ENCODE measurements around the gene CNTNAP4.

Gene CNTNAP4

DNA sequence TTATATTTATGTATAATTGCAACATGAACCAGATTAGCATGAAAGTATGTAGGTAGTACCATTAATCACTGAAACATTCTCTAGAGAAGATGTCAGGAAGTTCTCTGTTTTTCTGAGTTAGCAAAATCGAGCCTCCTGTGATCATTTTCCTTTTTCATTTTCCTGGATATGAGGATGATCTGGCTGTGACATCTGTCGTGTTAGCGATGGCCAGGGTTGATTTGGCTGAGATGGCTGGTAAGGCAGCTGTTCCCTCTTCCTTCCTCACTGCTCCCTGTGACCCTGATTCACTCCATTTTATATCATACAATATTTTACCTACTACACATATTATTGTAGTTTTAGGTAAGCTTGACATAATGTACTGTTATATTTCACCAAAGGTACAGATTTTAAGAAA, 10.3 kb downstream of the CNTNAP4 start:
- no peak overlapping the region for H3K27ac Mint-ChIP-seq
- no peak overlapping the region for H3K4me3 Mint-ChIP-seq

DNA sequence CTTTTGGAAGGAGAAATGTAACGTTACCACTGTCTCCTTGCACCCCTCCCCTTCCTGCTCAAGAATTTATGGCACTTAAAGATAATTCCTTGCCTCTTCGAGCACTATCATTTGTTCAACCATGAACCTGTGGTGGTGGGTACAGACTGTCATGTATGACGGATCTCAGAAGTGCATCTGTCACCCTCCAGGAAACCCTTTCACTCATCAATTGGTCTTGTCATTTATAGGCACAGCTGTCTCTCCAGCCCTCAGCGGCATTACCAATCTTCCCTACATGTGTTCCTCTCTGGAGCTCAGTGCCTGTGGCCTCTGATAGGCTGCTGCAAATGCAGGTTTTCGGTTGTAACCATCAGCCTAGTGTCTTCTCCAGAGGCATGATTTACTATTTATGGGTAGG, 15.0 kb downstream of the CNTNAP4 start:
- Mint-ChIP-seq H3K36me3 (no peaks in the 10 kb centered on the region), H3K4me1 (no peaks in the 10 kb centered on the region), H3K27ac (no peak overlapping the region), H3K9me3 (peaks cover 6% of the 10 kb centered on the region), H3K27me3 (no peaks in the 10 kb centered on the region), H3K4me3 (no peak overlapping the region)
- ATAC-seq, result no peak

More for the DNA sequence above, 10.3 kb downstream of the CNTNAP4 start:
- no peaks in the 10 kb centered on the region for H3K4me1 Mint-ChIP-seq
- peaks cover 6% of the 10 kb centered on the region for H3K9me3 Mint-ChIP-seq
- no peak for ATAC-seq
- H3K36me3 Mint-ChIP-seq, result no peaks in the 10 kb centered on the region
- H3K27me3 Mint-ChIP-seq, result no peaks in the 10 kb centered on the region

DNA sequence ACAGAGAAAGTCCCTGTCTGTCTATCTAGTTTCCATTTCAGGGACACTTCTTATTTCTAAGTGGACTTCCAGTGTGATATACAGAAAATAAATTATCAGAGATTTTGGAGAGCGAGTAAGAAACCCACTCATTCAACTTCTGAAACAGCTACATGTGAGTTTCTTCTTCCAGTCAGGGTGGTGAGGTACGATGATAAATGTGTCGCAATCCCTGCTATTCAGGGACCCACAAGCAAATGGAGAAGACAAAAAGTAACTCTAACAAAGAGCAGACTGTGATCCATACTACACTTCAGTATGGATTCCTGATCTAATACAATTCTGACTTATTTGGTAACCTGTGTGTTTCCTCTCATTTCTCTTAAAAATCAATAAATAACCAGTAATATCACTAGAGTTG, 16.8 kb downstream of the CNTNAP4 start:
- no peaks in the 10 kb centered on the region for H3K36me3 Mint-ChIP-seq
- ATAC-seq, result no peak

DNA sequence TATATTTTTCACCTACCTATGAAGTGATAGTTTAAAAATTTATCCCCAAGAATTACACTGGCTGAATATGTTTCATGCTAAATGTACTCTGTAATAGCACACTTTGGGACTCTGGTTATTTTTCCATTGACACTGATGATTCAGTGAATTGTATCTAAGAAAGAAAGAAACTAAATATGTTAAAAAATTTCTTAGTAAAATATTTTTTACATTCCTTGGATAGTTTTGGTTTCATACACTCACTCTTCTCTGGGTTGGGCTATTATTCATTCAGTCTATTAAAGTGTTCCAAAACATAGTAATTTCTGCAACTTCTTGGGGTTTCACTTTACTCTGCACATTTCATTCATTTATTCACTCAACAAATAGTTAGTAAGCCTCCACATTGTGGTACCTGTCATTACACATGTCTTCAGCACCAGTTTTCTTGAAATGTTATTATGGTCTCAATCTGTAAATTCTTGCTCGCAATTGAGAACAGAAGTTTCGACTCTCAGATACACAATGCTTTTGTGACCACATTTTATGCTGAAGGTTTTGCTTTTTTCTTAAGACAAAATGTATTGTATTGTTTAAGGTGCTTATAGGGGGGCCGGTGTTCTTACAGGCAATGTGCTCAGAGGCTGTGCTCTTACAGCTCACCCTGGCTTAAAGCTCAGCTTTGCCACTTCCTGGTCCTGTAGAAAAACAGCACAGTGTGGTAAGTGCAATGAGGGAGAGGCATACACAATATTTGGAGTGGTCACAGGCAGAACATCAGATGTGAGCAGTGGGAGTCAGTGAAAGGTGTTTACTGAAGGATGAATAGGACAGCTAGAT, 17.4 kb downstream of the CNTNAP4 start:
- H3K4me1 Mint-ChIP-seq, result no peaks in the 10 kb centered on the region
- ATAC-seq, result no peak
- H3K9me3 Mint-ChIP-seq, result peaks cover under 1% of the 10 kb centered on the region

More for the DNA sequence above, 16.8 kb downstream of the CNTNAP4 start:
- H3K4me1 Mint-ChIP-seq, result no peaks in the 10 kb centered on the region
- H3K27me3 Mint-ChIP-seq, result no peaks in the 10 kb centered on the region
- H3K9me3 Mint-ChIP-seq, result no peaks in the 10 kb centered on the region
- H3K4me3 Mint-ChIP-seq, result no peak overlapping the region
- no peak overlapping the region for H3K27ac Mint-ChIP-seq

DNA sequence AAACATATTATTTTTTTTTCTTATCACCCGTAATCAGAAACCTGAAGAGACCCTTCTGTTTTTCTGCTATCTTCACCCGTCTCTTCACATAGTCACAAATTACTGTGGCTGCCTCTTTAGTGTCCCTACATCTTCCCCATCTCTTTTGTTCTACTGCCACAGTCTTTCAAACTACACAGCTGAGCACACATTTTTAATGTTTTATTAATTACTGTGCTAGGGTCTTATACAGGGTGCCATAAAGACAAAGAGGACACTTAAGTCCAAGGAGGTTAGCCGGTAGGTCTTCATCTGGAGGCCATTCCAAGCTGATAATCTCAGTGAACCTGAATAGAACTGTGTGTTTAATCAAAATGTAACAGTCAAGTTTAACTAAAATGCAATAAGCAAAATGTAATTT, 20.7 kb downstream of the CNTNAP4 start:
- Mint-ChIP-seq H3K4me3 (no peak overlapping the region), H3K9me3 (peaks cover 5% of the 10 kb centered on the region), H3K36me3 (no peaks in the 10 kb centered on the region), H3K27ac (no peak overlapping the region), H3K27me3 (no peaks in the 10 kb centered on the region), H3K4me1 (no peaks in the 10 kb centered on the region)
- ATAC-seq, result no peak

More for the DNA sequence above, 17.4 kb downstream of the CNTNAP4 start:
- H3K27ac Mint-ChIP-seq, result no peak overlapping the region
- no peaks in the 10 kb centered on the region for H3K36me3 Mint-ChIP-seq
- H3K27me3 Mint-ChIP-seq, result no peaks in the 10 kb centered on the region
- H3K4me3 Mint-ChIP-seq, result no peak overlapping the region

DNA sequence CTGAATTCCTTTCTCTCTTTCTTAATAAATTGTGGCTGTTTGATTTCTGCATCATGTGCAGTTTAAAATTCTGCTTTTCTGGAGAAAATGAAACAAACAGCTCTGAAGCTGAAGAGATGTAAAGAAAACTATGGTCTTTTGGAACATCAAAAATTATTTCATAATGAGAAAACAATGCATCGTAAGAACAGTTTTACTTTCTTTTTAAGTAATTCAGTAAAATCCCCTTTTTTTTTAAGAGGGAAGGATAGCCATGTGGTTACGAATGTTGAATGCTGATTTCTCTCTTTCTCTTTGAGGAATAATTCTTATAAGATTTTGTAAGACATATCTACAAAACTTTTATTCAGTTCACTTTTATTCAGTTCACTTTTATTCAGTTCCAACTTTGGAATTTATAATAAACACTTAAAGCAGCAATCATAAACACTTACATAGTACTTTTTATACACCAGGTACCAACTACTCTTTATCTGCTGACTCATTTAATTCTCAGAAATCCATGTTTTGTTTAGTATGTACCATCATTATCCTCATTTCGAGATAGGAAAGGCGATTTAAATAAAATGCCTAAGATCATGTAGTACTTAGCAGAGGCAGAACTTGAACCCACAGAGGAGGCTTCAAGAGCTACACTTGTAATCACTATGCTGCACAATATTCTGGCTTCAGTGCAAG, 26.6 kb downstream of the CNTNAP4 start:
- no peaks in the 10 kb centered on the region for H3K27me3 Mint-ChIP-seq
- H3K36me3 Mint-ChIP-seq, result no peaks in the 10 kb centered on the region
- no peaks in the 10 kb centered on the region for H3K4me1 Mint-ChIP-seq
- peaks cover 5% of the 10 kb centered on the region for H3K9me3 Mint-ChIP-seq
- ATAC-seq, result no peak
- H3K27ac Mint-ChIP-seq, result no peak overlapping the region
- no peak overlapping the region for H3K4me3 Mint-ChIP-seq

DNA sequence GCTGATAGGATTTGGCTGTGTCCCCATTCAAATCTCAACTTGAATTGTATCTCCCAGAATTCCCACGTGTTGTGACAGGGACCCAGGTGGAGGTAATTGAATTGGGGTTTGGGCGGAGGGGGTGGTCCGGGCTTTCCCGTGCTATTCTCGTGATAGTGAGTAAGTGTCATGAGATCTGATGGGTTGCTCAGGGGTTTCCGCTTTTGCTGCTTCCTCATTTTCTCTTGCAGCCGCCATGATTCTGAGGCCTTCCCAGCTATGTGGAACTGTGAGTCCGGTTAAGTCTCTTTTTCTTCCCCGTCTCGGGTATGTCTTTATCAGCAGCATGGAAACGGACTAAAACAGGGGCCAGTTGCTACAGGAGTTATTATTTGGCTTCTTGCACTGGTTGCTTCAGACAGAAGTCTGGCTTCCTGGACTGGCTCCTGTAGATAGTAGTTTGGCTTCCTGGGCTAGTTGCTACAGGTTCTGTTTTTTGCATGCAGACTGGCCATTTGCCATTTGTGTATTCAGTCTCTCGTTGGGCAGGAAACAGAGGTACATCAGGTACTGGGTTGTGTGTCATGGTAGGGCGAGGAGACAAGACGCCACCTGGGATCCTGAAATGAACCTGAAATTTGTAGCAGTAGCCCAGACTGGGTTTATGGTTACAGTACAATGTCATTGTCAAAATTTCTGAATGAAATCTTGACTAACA, 32.6 kb downstream of the CNTNAP4 start:
- no peak overlapping the region for H3K4me3 Mint-ChIP-seq
- ATAC-seq, result no peak
- no peaks in the 10 kb centered on the region for H3K36me3 Mint-ChIP-seq
- no peak overlapping the region for H3K27ac Mint-ChIP-seq
- H3K9me3 Mint-ChIP-seq, result peaks cover 2% of the 10 kb centered on the region
- no peaks in the 10 kb centered on the region for H3K27me3 Mint-ChIP-seq
- no peaks in the 10 kb centered on the region for H3K4me1 Mint-ChIP-seq

DNA sequence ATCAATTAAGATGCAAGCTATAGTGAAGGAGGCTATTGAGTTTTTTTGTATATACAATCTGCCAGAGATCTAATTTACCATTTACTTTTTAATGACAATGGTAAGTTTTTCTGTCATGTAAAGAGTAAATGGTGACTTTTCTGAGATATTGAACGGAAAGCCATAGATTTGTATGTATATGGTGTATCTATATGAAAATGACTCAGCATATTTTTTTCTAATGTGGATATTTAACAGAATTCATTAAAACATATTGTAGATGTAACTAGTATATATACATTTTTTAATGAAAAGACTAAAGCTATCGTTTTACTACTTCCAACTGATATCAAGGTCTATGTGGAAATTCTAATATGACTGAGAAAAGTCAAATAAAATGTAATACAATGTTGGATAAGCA, 34.1 kb downstream of the CNTNAP4 start:
- H3K36me3 Mint-ChIP-seq, result no peaks in the 10 kb centered on the region
- H3K27me3 Mint-ChIP-seq, result no peaks in the 10 kb centered on the region
- H3K4me1 Mint-ChIP-seq, result no peaks in the 10 kb centered on the region
- H3K27ac Mint-ChIP-seq, result no peak overlapping the region
- H3K9me3 Mint-ChIP-seq, result peaks cover 2% of the 10 kb centered on the region
- H3K4me3 Mint-ChIP-seq, result no peak overlapping the region
- no peak for ATAC-seq

DNA sequence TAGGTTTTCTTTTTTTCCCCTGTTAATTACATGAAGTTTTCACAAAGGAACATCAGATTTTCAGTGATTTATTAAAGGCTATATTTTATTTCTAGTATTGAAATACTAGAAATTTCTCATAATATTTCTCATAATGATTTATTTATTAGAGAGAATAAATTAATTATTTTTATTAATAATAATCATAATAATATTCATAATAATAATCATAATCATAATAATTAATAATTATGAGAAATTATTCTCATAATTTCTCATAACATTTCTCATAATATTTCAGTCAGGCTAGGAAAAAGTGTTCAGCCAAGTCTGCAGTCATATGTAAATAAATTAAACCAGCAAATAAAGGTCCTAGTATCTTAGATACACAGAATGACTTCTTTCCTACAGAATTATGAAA, 41.4 kb downstream of the CNTNAP4 start:
- H3K9me3 Mint-ChIP-seq, result no peaks in the 10 kb centered on the region

DNA sequence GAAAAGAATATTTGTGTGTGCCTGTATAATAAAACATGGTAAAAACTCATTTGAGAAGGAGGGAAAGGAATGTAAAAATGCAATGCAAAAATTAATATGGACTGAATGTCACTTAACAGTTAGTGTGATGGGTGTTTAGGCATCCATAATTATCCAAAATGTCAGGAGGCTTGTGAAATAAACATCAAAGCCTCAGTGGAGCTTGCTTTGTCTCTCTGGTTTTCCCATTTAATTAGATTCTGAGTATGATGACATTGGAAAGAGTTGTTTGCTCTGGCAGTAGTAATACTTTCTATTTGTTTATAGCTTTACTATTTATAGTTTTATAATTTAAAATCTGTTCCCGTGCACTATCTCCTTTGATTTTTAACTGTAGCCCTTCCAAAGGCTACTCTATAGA, 51.9 kb downstream of the CNTNAP4 start:
- Mint-ChIP-seq H3K4me1 (no peaks in the 10 kb centered on the region), H3K9me3 (no peaks in the 10 kb centered on the region), H3K4me3 (no peak overlapping the region), H3K27me3 (no peaks in the 10 kb centered on the region), H3K27ac (no peak overlapping the region), H3K36me3 (no peaks in the 10 kb centered on the region)
- no peak for ATAC-seq

More for the DNA sequence above, 41.4 kb downstream of the CNTNAP4 start:
- Mint-ChIP-seq H3K4me3 (no peak overlapping the region), H3K27ac (no peak overlapping the region), H3K36me3 (no peaks in the 10 kb centered on the region), H3K4me1 (no peaks in the 10 kb centered on the region), H3K27me3 (no peaks in the 10 kb centered on the region)
- no peak for ATAC-seq

DNA sequence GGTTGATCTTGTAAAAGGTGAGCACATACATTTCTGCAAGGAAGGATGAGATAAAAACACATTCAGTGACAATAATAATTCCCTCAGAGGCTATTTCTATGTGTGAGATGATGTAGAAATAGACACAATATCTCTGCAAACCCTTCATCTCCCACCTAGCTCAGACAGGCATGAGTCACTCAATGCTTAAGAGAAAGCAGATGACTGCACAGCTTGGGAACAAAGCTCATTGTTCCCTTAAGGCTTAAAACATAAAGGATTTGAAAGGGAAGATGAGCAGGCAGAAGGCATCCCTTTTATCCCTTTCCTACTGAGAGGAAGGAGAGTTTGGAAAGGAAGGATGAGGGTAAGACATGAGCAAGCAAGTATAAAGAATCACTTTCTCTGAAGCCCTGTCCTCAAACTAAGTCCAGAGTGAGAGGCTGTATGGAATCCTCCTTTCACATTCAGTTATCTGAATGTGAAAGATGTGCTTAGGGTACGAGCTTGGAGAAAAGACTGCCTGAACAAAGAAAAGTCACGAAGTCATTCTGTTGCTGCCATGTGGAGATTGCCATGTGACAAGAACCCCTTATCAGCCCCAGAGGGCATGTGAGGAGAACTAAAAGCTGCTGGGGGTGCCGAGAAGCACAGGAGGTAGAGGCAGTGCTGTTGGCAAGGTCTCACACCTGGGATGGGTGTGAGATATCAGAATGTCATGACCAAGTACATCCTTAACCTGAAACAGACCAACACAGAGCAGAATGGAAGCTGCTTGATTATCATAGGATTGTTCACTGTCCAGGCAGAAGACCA, 58.2 kb downstream of the CNTNAP4 start:
- no peaks in the 10 kb centered on the region for H3K4me1 Mint-ChIP-seq
- H3K9me3 Mint-ChIP-seq, result peaks cover 10% of the 10 kb centered on the region
- no peak overlapping the region for H3K27ac Mint-ChIP-seq
- no peaks in the 10 kb centered on the region for H3K36me3 Mint-ChIP-seq
- H3K27me3 Mint-ChIP-seq, result no peaks in the 10 kb centered on the region
- no peak for ATAC-seq
- H3K4me3 Mint-ChIP-seq, result no peak overlapping the region

DNA sequence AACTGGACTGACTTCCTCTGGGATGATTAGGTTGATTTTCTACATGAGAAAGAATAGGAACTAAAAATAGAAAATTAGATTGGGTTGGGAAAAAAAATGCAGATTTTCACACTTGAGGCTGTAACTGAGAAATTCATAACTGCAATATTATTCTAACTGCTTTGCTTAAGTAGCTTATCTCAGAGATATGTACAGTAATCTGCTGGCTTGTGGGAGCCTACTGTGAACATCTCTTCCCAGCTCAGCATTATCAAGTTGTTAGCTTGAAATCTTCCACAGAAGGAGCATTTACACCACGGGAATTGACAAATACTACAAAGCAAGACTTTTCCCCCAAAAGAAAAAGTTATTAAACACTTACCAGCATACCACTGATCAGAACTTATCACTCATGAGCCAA, 58.9 kb downstream of the CNTNAP4 start:
- H3K4me1 Mint-ChIP-seq, result no peaks in the 10 kb centered on the region
- H3K9me3 Mint-ChIP-seq, result peaks cover 12% of the 10 kb centered on the region
- no peak overlapping the region for H3K27ac Mint-ChIP-seq
- H3K36me3 Mint-ChIP-seq, result no peaks in the 10 kb centered on the region
- no peak overlapping the region for H3K4me3 Mint-ChIP-seq
- H3K27me3 Mint-ChIP-seq, result no peaks in the 10 kb centered on the region
- ATAC-seq, result no peak

DNA sequence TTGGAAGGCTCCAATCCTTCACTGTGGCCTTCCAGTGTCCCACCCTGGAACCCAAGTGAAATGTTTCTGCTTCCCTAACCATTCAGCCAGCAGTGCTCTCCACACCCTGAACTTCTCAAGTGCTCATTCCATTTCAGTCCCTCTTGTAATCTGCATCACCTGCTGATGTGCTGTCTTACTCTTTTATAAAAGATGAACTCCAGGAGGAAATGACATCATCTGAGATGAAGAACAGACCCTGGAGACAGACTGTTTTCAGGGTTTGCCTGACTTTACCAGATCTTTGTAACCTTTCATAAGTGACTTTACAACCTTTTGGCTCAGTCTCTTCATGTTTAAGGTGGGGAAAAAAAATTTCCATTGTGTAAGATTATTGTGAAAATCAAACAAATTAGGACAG, 61.3 kb downstream of the CNTNAP4 start:
- Mint-ChIP-seq H3K27ac (no peak overlapping the region), H3K4me1 (no peaks in the 10 kb centered on the region), H3K4me3 (no peak overlapping the region), H3K27me3 (no peaks in the 10 kb centered on the region), H3K36me3 (no peaks in the 10 kb centered on the region), H3K9me3 (peaks cover 12% of the 10 kb centered on the region)
- ATAC-seq, result no peak

DNA sequence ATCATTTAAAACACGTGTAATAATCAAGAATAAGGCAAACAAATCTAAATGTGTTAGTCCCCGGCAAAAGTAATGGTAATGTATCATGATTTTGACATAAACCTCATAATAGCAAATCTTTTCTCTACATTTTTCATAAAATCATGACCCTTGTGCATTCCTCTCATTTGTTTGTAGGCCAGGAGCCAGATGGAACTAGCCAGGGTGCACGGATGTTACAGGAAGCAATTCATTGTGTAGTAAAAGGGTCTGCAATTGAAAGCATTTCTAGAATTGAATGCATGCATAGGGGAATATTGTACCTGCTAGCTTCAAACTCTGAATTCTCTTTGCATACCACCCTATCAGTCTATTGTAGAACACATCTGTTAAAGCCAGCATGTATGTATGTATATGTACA, 66.6 kb downstream of the CNTNAP4 start:
- no peak overlapping the region for H3K27ac Mint-ChIP-seq
- no peaks in the 10 kb centered on the region for H3K36me3 Mint-ChIP-seq
- no peak for ATAC-seq
- no peak overlapping the region for H3K4me3 Mint-ChIP-seq
- H3K4me1 Mint-ChIP-seq, result no peaks in the 10 kb centered on the region
- H3K27me3 Mint-ChIP-seq, result no peaks in the 10 kb centered on the region
- peaks cover 3% of the 10 kb centered on the region for H3K9me3 Mint-ChIP-seq

DNA sequence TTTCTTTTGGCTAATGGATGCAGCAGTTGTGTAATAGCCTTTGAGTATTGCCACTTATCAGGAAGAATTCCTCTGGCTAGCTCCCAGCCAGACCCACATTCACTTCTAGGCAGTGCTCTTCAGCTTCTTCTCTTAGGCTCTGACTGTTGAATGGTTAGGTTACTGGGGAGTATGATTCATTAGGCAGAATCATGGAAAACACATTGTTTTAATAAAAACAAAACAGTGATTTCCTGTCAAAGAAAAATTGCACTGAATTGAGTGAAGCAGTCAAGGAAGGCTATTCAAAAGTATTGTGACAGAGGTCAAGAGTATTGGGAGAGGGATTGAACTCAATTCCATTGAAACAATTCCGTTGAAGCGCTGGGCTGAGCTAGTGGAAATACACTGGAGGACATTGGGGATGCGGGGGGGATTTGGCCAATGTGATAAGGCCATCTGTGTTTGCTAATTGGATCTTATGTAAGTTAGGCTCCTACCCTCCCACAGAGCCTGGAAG, 68.0 kb downstream of the CNTNAP4 start:
- H3K9me3 Mint-ChIP-seq, result peaks cover 3% of the 10 kb centered on the region
- H3K4me3 Mint-ChIP-seq, result no peak overlapping the region
- no peak for ATAC-seq
- no peaks in the 10 kb centered on the region for H3K36me3 Mint-ChIP-seq
- H3K27me3 Mint-ChIP-seq, result no peaks in the 10 kb centered on the region
- no peaks in the 10 kb centered on the region for H3K4me1 Mint-ChIP-seq
- no peak overlapping the region for H3K27ac Mint-ChIP-seq
